WTC11 (cell line): Measurements from ENCODE around the gene NTRK3. TPM values are rescaled to one million over a fixed set of nuclear protein-coding genes. Genes with fewer than 3 reads are reported as not detected.
A peak's percentile ranks its signal among the peaks of the same experiment; 100 is the strongest.

ENCODE experiments used
- ATAC-seq: fragments of 200-7000 bp; cut with Tn5 transposase; 2 replicates; pipeline ENCODE4 v1.10.0; 2021; ENCODE audit warnings: mild to moderate bottlenecking, moderate library complexity
- CTCF ChIA-PET: fragments of 300-600 bp; sonication (Branson Sonifier 250); formaldehyde crosslinking; loops from one replicate; lab custom pipeline; 2021; ENCODE audit warnings: antibody characterized with exemption; lab: Charles Lee
- POLR2A ChIA-PET: fragments of 350-600 bp; sonication (Branson Sonifier 250); formaldehyde crosslinking; loops from one replicate; lab custom pipeline; 2021; ENCODE audit warnings: antibody characterized with exemption; lab: Charles Lee
- DNase-seq: peaks from one replicate; pipeline ENCODE4 v3.0.0; 2021; ENCODE audit warnings: low spot score
- H3K27ac Mint-ChIP-seq: 2 replicates; pipeline ENCODE4 v1.8.0; 2021; ENCODE audit warnings: mixed read lengths
- H3K27me3 Mint-ChIP-seq: 2 replicates; pipeline ENCODE4 v1.8.0; 2021; ENCODE audit warnings: low read depth, mild to moderate bottlenecking, moderate library complexity, mixed read lengths
- H3K36me3 Mint-ChIP-seq: 2 replicates; pipeline ENCODE4 v1.8.0; 2021; ENCODE audit warnings: mixed read lengths
- H3K4me1 Mint-ChIP-seq: 2 replicates; pipeline ENCODE4 v1.8.0; 2022; ENCODE audit warnings: mixed read lengths
- H3K4me3 Mint-ChIP-seq: 2 replicates; pipeline ENCODE4 v1.8.0; 2021; ENCODE audit warnings: mild to moderate bottlenecking, moderate library complexity, mixed read lengths
- H3K9me3 Mint-ChIP-seq: 2 replicates; pipeline ENCODE4 v1.8.0; 2021; ENCODE audit warnings: mixed read lengths
- ATF2 ChIP-seq: sonication (generic); formaldehyde crosslinking; IDR thresholded peaks from 2 replicates; pipeline ENCODE4 v1.8.1; 2022; ENCODE audit warnings: low read depth, missing genetic modification reagents, borderline replicate concordance
- ATF6 ChIP-seq: sonication (generic); formaldehyde crosslinking; IDR thresholded peaks from 2 replicates; pipeline ENCODE4 v1.8.1; 2023; ENCODE audit warnings: mild to moderate bottlenecking, missing genetic modification reagents
- CDX4 ChIP-seq: fragments of 250-450 bp; sonication (Bioruptor Pico); IDR thresholded peaks from 2 replicates; pipeline ENCODE4 v1.9.0; 2021; ENCODE audit warnings: moderate library complexity, mild to moderate bottlenecking, inconsistent platforms, borderline replicate concordance
- E2F5 ChIP-seq: sonication (generic); formaldehyde crosslinking; IDR thresholded peaks from 2 replicates; pipeline ENCODE4 v1.8.1; 2022; ENCODE audit warnings: mild to moderate bottlenecking, moderate library complexity, missing genetic modification reagents
- ERG ChIP-seq: fragments of 250-450 bp; sonication (Bioruptor Pico); IDR thresholded peaks from 2 replicates; pipeline ENCODE4 v1.8.0; 2021; ENCODE audit warnings: mild to moderate bottlenecking
- ETV6 ChIP-seq: sonication (generic); formaldehyde crosslinking; IDR thresholded peaks from 2 replicates; pipeline ENCODE4 v1.8.1; 2022; ENCODE audit warnings: mild to moderate bottlenecking, missing genetic modification reagents
- FOXK1 ChIP-seq: sonication (generic); formaldehyde crosslinking; IDR thresholded peaks from 2 replicates; pipeline ENCODE4 v1.8.0; 2022; ENCODE audit warnings: mild to moderate bottlenecking, moderate library complexity, missing genetic modification reagents
- FOXP1 ChIP-seq: sonication (generic); formaldehyde crosslinking; IDR thresholded peaks from 2 replicates; pipeline ENCODE4 v1.8.0; 2022; ENCODE audit warnings: missing genetic modification reagents, mild to moderate bottlenecking, moderate library complexity, borderline replicate concordance
- JAZF1 ChIP-seq: fragments of 250-450 bp; sonication (Bioruptor Pico); IDR thresholded peaks from 2 replicates; pipeline ENCODE4 v1.9.0; 2021; ENCODE audit warnings: moderate library complexity, mild to moderate bottlenecking, inconsistent platforms
- MLX ChIP-seq: sonication (generic); formaldehyde crosslinking; IDR thresholded peaks from 2 replicates; pipeline ENCODE4 v1.8.1; 2023; ENCODE audit warnings: mild to moderate bottlenecking, missing genetic modification reagents, moderate library complexity
- NFE2L1 ChIP-seq: sonication (generic); formaldehyde crosslinking; IDR thresholded peaks from 2 replicates; pipeline ENCODE4 v1.8.1; 2023; ENCODE audit warnings: missing genetic modification reagents
- RELA ChIP-seq: sonication (generic); formaldehyde crosslinking; IDR thresholded peaks from 2 replicates; pipeline ENCODE4 v1.8.1; 2022; ENCODE audit warnings: missing genetic modification reagents, mild to moderate bottlenecking, borderline replicate concordance
- SMAD4 ChIP-seq: sonication (generic); formaldehyde crosslinking; IDR thresholded peaks from 2 replicates; pipeline ENCODE4 v1.8.0; 2022; ENCODE audit warnings: mild to moderate bottlenecking, missing genetic modification reagents
- SOX15 ChIP-seq: fragments of 250-450 bp; sonication (Bioruptor Pico); IDR thresholded peaks from 2 replicates; pipeline ENCODE4 v1.9.0; 2021; ENCODE audit warnings: mild to moderate bottlenecking
- SP1 ChIP-seq: sonication (generic); formaldehyde crosslinking; conservative IDR thresholded peaks from 2 replicates; pipeline ENCODE4 v1.8.1; 2022; ENCODE audit warnings: missing genetic modification reagents
- TEAD1 ChIP-seq: sonication (generic); formaldehyde crosslinking; IDR thresholded peaks from 2 replicates; pipeline ENCODE4 v1.8.0; 2022; ENCODE audit warnings: mild to moderate bottlenecking, missing genetic modification reagents
- ZMAT4 ChIP-seq: fragments of 250-450 bp; sonication (Bioruptor Pico); IDR thresholded peaks from 2 replicates; pipeline ENCODE4 v1.9.0; 2021; ENCODE audit warnings: mild to moderate bottlenecking
- ZNF138 ChIP-seq: sonication (generic); formaldehyde crosslinking; conservative IDR thresholded peaks from 2 replicates; pipeline ENCODE4 v1.8.1; 2022; ENCODE audit warnings: mild to moderate bottlenecking, moderate library complexity, missing genetic modification reagents
- ZNF281 ChIP-seq: sonication (generic); formaldehyde crosslinking; IDR thresholded peaks from 2 replicates; pipeline ENCODE4 v1.8.0; 2023; ENCODE audit warnings: mild to moderate bottlenecking, missing genetic modification reagents
- total RNA-seq: library from RNA; stranded (reverse); gene quantifications from 3 replicates; pipeline ENCODE4 v1.2.3, GENCODE V29; 2021

Gene NTRK3
- total RNA-seq, 1 experiment from 2014 or later, result 12.3 TPM

- no peak for TF ChIP-seq ATF6 (CRISPR knock-in tag)
- no peak for TF ChIP-seq MLX
- TF ChIP-seq TEAD1 (CRISPR knock-in tag), result no peak
- TF ChIP-seq ERG (CRISPR knock-in tag), result no peak
Measured at GRCh38 chr15:88075102-88075501, 181.4 kb downstream of the NTRK3 start (continued).

- TF ChIP-seq FOXP1 (CRISPR knock-in tag) (no peak), ZNF138 (CRISPR knock-in tag) (no peak), ATF2 (CRISPR knock-in tag) (no peak), RELA (no peak), SOX15 (CRISPR knock-in tag) (no peak), JAZF1 (CRISPR knock-in tag) (no peak), E2F5 (CRISPR knock-in tag) (no peak), ETV6 (CRISPR knock-in tag) (no peak), CDX4 (CRISPR knock-in tag) (no peak), ZMAT4 (CRISPR knock-in tag) (no peak)
- TF ChIP-seq, all 79 proteins: peak for 0
- H3K36me3 Mint-ChIP-seq, result no peaks in the 10 kb centered on the region
- peaks cover 57% of the 10 kb centered on the region for H3K4me1 Mint-ChIP-seq
- H3K27me3 Mint-ChIP-seq, result no peaks in the 10 kb centered on the region
- ChIA-PET POLR2A (no interaction called here), CTCF (interaction anchor here (1.2 to 1.4 kb wide), 2 partner anchors 119 to 173 kb away, joined by 3 to 4 read pairs; no protein-coding TSS in a partner anchor)
- ATAC-seq (no peak), DNase-seq (no peak)
- H3K9me3 Mint-ChIP-seq, result 0 out of 2 replicates have a peak, but pooled peaks cover 6% of the 10 kb centered on the region
- H3K4me3 Mint-ChIP-seq, result no peak overlapping the region
- no peak overlapping the region for H3K27ac Mint-ChIP-seq
Measured at GRCh38 chr15:88074386-88074785, 182.2 kb downstream of the NTRK3 start.

- Mint-ChIP-seq H3K9me3 (0 out of 2 replicates have a peak, but pooled peaks cover 4% of the 10 kb centered on the region), H3K4me3 (no peak overlapping the region), H3K4me1 (peaks cover 57% of the 10 kb centered on the region), H3K36me3 (no peaks in the 10 kb centered on the region), H3K27ac (peak overlapping the region; percentile 85), H3K27me3 (no peaks in the 10 kb centered on the region)
- CTCF ChIA-PET, result interaction anchor here (1.2 to 1.9 kb wide), 4 partner anchors 45 to 174 kb away, joined by 3 to 6 read pairs (median 4); no protein-coding TSS in a partner anchor
- TF ChIP-seq FOXK1 (0 out of 2 replicates have a peak, but pooled peaks have one; percentile 23), ZMAT4 (CRISPR knock-in tag) (no peak), ERG (CRISPR knock-in tag) (no peak), ZNF281 (CRISPR knock-in tag) (no peak), NFE2L1 (CRISPR knock-in tag) (no peak), JAZF1 (CRISPR knock-in tag) (no peak), SMAD4 (CRISPR knock-in tag) (no peak), SP1 (CRISPR knock-in tag) (no peak)
- no peak for ATAC-seq
- POLR2A ChIA-PET, result interaction anchor here (0.9 kb wide), 1 partner anchor 37 kb away, joined by 3 read pairs; no protein-coding TSS in a partner anchor
- no peak for DNase-seq
Measured at GRCh38 chr15:88073391-88073691, 183.2 kb downstream of the NTRK3 start.
